ENCODE data around the gene PRSS23.

DNA sequence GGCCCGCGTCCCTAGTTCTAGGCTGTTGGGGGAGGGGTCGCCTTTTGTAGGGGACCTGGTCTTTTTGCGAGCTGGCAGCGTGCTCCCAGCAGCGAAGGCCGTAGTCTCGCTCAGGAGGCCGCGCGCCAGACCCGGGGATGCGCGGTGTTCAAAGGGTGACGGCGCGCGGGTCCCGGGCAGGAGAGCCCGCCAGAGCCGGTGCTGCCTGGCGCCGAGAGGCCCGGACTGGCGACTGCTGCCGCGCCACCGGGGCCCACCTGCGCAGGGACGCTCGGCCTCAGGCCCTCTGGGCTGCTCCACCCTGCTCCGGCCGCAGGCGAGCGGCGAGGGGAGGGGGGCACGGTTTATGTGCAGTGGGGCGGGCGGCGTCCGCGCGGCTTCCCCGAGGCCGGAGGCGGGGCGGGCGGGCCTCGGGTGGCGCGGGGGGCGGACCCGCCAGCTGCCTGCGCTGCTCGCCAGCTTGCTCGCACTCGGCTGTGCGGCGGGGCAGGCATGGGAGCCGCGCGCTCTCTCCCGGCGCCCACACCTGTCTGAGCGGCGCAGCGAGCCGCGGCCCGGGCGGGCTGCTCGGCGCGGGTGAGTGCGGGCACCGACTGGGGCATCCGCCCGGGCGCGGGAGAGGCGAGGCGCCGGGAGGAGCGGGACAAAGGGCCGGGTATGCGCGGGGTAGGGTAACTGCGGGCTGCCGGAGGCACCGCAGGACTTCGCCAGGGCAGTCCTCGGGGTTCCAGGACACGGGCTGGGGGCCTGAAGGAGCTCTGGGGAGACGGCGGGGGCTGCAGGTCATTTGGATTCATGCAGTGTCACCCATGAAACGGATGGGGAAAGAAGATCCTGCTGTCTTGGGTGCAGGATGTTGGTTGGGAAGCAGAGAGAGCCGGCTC lies at the start of gene PRSS23:
- TF ChIP-seq EZH2 (IDR thresholded peaks at IDR 0.05; ENCODE audit: borderline replicate concordance, insufficient read depth, low read length, poor library complexity, severe bottlenecking) (no peak), EP300 (conservative IDR thresholded peaks at IDR 0.05; ENCODE audit: poor library complexity, severe bottlenecking) (no peak), TAF1 (IDR thresholded peaks at IDR 0.05; ENCODE audit: low read depth) (no peak), RAD21 (conservative IDR thresholded peaks at IDR 0.05) (no peak), SMC3 (conservative IDR thresholded peaks at IDR 0.05; ENCODE audit: poor library complexity) (no peak), MXI1 (conservative IDR thresholded peaks at IDR 0.05; ENCODE audit: poor library complexity, severe bottlenecking) (peak; percentile 53), POLR2AphosphoS5 (IDR thresholded peaks at IDR 0.05) (peak; percentile 34)
- TF ChIP-seq, protein P1, sequence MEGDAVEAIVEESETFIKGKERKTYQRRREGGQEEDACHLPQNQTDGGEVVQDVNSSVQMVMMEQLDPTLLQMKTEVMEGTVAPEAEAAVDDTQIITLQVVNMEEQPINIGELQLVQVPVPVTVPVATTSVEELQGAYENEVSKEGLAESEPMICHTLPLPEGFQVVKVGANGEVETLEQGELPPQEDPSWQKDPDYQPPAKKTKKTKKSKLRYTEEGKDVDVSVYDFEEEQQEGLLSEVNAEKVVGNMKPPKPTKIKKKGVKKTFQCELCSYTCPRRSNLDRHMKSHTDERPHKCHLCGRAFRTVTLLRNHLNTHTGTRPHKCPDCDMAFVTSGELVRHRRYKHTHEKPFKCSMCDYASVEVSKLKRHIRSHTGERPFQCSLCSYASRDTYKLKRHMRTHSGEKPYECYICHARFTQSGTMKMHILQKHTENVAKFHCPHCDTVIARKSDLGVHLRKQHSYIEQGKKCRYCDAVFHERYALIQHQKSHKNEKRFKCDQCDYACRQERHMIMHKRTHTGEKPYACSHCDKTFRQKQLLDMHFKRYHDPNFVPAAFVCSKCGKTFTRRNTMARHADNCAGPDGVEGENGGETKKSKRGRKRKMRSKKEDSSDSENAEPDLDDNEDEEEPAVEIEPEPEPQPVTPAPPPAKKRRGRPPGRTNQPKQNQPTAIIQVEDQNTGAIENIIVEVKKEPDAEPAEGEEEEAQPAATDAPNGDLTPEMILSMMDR (IDR thresholded peaks at IDR 0.05; ENCODE audit: poor library complexity, severe bottlenecking): peak; percentile 12
- TF ChIP-seq, protein P2, sequence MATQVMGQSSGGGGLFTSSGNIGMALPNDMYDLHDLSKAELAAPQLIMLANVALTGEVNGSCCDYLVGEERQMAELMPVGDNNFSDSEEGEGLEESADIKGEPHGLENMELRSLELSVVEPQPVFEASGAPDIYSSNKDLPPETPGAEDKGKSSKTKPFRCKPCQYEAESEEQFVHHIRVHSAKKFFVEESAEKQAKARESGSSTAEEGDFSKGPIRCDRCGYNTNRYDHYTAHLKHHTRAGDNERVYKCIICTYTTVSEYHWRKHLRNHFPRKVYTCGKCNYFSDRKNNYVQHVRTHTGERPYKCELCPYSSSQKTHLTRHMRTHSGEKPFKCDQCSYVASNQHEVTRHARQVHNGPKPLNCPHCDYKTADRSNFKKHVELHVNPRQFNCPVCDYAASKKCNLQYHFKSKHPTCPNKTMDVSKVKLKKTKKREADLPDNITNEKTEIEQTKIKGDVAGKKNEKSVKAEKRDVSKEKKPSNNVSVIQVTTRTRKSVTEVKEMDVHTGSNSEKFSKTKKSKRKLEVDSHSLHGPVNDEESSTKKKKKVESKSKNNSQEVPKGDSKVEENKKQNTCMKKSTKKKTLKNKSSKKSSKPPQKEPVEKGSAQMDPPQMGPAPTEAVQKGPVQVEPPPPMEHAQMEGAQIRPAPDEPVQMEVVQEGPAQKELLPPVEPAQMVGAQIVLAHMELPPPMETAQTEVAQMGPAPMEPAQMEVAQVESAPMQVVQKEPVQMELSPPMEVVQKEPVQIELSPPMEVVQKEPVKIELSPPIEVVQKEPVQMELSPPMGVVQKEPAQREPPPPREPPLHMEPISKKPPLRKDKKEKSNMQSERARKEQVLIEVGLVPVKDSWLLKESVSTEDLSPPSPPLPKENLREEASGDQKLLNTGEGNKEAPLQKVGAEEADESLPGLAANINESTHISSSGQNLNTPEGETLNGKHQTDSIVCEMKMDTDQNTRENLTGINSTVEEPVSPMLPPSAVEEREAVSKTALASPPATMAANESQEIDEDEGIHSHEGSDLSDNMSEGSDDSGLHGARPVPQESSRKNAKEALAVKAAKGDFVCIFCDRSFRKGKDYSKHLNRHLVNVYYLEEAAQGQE (IDR thresholded peaks at IDR 0.05; ENCODE audit: borderline replicate concordance): no peak

All from neural cell (in vitro differentiated cells).